Thyroid gland (tissue), 4 donors: Measurements from ENCODE around the gene PDCD4. TPM values are rescaled to one million over a fixed set of nuclear protein-coding genes. Genes with fewer than 3 reads are reported as not detected.

Experiments
- DNase-seq, 2 donors: peaks; one replicate each; pipeline ENCODE4 v3.0.0-alpha.2; 2019
- H3K27ac ChIP-seq, 3 donors: fragments of 200-600 bp; sonication (generic); 1 replicate in 2 of 3; 2 replicates in 1 of 3; pipeline ENCODE4 v1.5.1; 2016 to 2019; ENCODE audit warnings: mild to moderate bottlenecking in 1 of 3, moderate library complexity in 1 of 3
- H3K27me3 ChIP-seq: fragments of 200-600 bp; sonication (generic); one replicate; pipeline ENCODE4 v1.5.1; 2019
- H3K36me3 ChIP-seq, 2 donors: fragments of 200-600 bp; sonication (generic); one replicate each; pipeline ENCODE4 v1.5.1; 2016 to 2019
- H3K4me1 ChIP-seq, 2 donors: fragments of 200-600 bp; sonication (generic); one replicate each; pipeline ENCODE4 v1.5.1; 2017 to 2019
- H3K4me3 ChIP-seq, 3 donors: fragments of 200-600 bp; sonication (generic); replicated peaks in 1 of 3; 1 replicate in 2 of 3; 2 replicates in 1 of 3; pipeline ENCODE4 v1.5.1; 2016; ENCODE audit warnings: mild to moderate bottlenecking in 1 of 3
- H3K9me3 ChIP-seq: fragments of 200-600 bp; sonication (generic); one replicate; pipeline ENCODE4 v1.5.1; 2017
- CTCF ChIP-seq, 6 experiments: fragments of 200-600 bp in 3 of 6; fragments of 450-650 bp in 3 of 6; sonication (generic) in 3 of 6; IDR thresholded peaks; one replicate each; pipeline ENCODE4 v1.5.1; 2016 to 2019; ENCODE audit warnings: antibody characterized with exemption in 6 of 6, mild to moderate bottlenecking in 2 of 6, inconsistent platforms in 1 of 6, moderate library complexity in 1 of 6
- POLR2A ChIP-seq, 2 donors: fragments of 450-650 bp; IDR thresholded peaks; one replicate each; pipeline ENCODE4 v1.6.1; 2017; ENCODE audit warnings: antibody characterized with exemption in 2 of 2, mild to moderate bottlenecking in 2 of 2, moderate library complexity in 1 of 2
- WGBS, 2 donors: methylation state at CpG; one replicate each; pipeline ENCODE4 v1.1.5; 2017; 5-methylcytosine and 5-hydroxymethylcytosine counted together
- intact Hi-C: fragments of 100-400 bp; cut with DNase I; formaldehyde crosslinking; loops from one replicate; pipeline ENCODE4 v1.15.1; 2023
- total RNA-seq, 4 donors: library from RNA; depleted of rRNA; stranded (reverse); fragments of >200 nt; gene quantifications; one replicate each; pipeline ENCODE4 v1.2.3, GENCODE V29; 2016

PDCD4 gene
- total RNA-seq, 4 donors from 2014 or later, result 188 to 340 (median 256) TPM

- WGBS, 2 donors, result 36 to 40% methylated on average over 4 of the region's 4 CpGs
- no peak for DNase-seq
- H3K4me1 ChIP-seq, result peaks cover 0 to 9% of the 10 kb centered on the region in 2 donors
- peak overlapping the region; percentile 30 to 43 (median 39) for H3K27ac ChIP-seq
- TF ChIP-seq CTCF (IDR thresholded peaks at IDR 0.05), result peak; percentile 23 to 69 (median 60)
- no peak for TF ChIP-seq POLR2A (IDR thresholded peaks at IDR 0.05)
- H3K36me3 ChIP-seq, result peaks cover 15 to 45% of the 10 kb centered on the region in 2 donors
- H3K9me3 ChIP-seq, result no peaks in the 10 kb centered on the region
- H3K4me3 ChIP-seq, result no peak overlapping the region
- intact Hi-C loops, result loop anchor here (5.0 kb wide), 1 partner anchor 146 kb away; no protein-coding TSS in a partner anchor
- no peaks in the 10 kb centered on the region for H3K27me3 ChIP-seq
These were observed 21.9 kb downstream of the PDCD4 start for GRCh38 chr10:110893559-110894179.

GRCh38 chr10:110897184-110897583, 25.5 kb downstream of the PDCD4 start:
- no peak for DNase-seq
- Histone ChIP-seq H3K9me3 (no peaks in the 10 kb centered on the region), H3K4me1 (peaks cover 0 to 9% of the 10 kb centered on the region in 2 donors), H3K4me3 (no peak overlapping the region), H3K36me3 (peaks cover 4 to 29% of the 10 kb centered on the region in 2 donors), H3K27me3 (no peaks in the 10 kb centered on the region), H3K27ac (peak overlapping the region in 1 of 3 donors; percentile 16)
- TF ChIP-seq POLR2A (IDR thresholded peaks at IDR 0.05) (no peak), CTCF (IDR thresholded peaks at IDR 0.05) (no peak)
- intact Hi-C loops, result no loop called here
- 91 to 94% methylated on average over 1 of the region's 1 CpG for WGBS, 2 donors

GRCh38 chr10:110898391-110898790, 26.7 kb downstream of the PDCD4 start:
- no peak for DNase-seq
- H3K27me3 ChIP-seq, result no peaks in the 10 kb centered on the region
- no peak overlapping the region for H3K4me3 ChIP-seq
- H3K27ac ChIP-seq, result no peak overlapping the region
- TF ChIP-seq POLR2A (IDR thresholded peaks at IDR 0.05) (no peak), CTCF (IDR thresholded peaks at IDR 0.05) (no peak)
- peaks cover 0 to 11% of the 10 kb centered on the region in 2 donors for H3K4me1 ChIP-seq
- peaks cover 4 to 29% of the 10 kb centered on the region in 2 donors for H3K36me3 ChIP-seq
- no peaks in the 10 kb centered on the region for H3K9me3 ChIP-seq
- intact Hi-C loops, result no loop called here

GRCh38 chr10:110900983-110901382, 29.3 kb downstream of the PDCD4 start:
- H3K27me3 ChIP-seq, result no peaks in the 10 kb centered on the region
- intact Hi-C loops, result no loop called here
- TF ChIP-seq CTCF (IDR thresholded peaks at IDR 0.05) (no peak), POLR2A (IDR thresholded peaks at IDR 0.05) (no peak)
- DNase-seq, result no peak
- no peak overlapping the region for H3K4me3 ChIP-seq
- H3K27ac ChIP-seq, result no peak overlapping the region
- H3K9me3 ChIP-seq, result no peaks in the 10 kb centered on the region
- WGBS, 2 donors, result 95 to 97% methylated on average over 2 of the region's 2 CpGs
- peaks cover 0 to 12% of the 10 kb centered on the region in 2 donors for H3K4me1 ChIP-seq
- peaks cover 4 to 23% of the 10 kb centered on the region in 2 donors for H3K36me3 ChIP-seq

GRCh38 chr10:110901954-110902819, 30.5 kb downstream of the PDCD4 start:
- no peak for TF ChIP-seq CTCF (IDR thresholded peaks at IDR 0.05)
- TF ChIP-seq POLR2A (IDR thresholded peaks at IDR 0.05), result no peak
- intact Hi-C loops, result no loop called here
- DNase-seq, result no peak
- 81 to 83% methylated on average over 7 of the region's 7 CpGs for WGBS, 2 donors
- H3K4me3 ChIP-seq, result no peak overlapping the region
- H3K27me3 ChIP-seq, result no peaks in the 10 kb centered on the region
- no peaks in the 10 kb centered on the region for H3K9me3 ChIP-seq
- peaks cover 4 to 16% of the 10 kb centered on the region in 2 donors for H3K36me3 ChIP-seq
- H3K4me1 ChIP-seq, result peaks cover 0 to 8% of the 10 kb centered on the region in 2 donors
- H3K27ac ChIP-seq, result peak overlapping the region in 1 of 3 donors; percentile 47
